Colonic mucosa (tissue), 4 donors: ENCODE data around the gene SHF. TPM values are rescaled to one million over a fixed set of nuclear protein-coding genes. Genes with fewer than 3 reads are reported as not detected.

Source experiments
- DNase-seq: peaks from one replicate; pipeline ENCODE4 v3.0.0-alpha.2; 2020
- H3K27ac ChIP-seq: fragments of 200-600 bp; one replicate; pipeline ENCODE4 v1.8.0; 2021
- H3K27me3 ChIP-seq: fragments of 200-600 bp; one replicate; pipeline ENCODE4 v1.8.0; 2021
- H3K36me3 ChIP-seq: fragments of 200-600 bp; one replicate; pipeline ENCODE4 v1.8.0; 2021
- H3K4me1 ChIP-seq: fragments of 200-600 bp; one replicate; pipeline ENCODE4 v1.8.0; 2021; ENCODE audit warnings: mild to moderate bottlenecking
- H3K4me3 ChIP-seq: fragments of 200-600 bp; one replicate; pipeline ENCODE4 v1.8.0; 2021
- H3K9ac ChIP-seq, 2 donors: one replicate each; pipeline ENCODE4 v1.7.0; 2013; ENCODE audit warnings: control low read depth in 2 of 2, low read depth in 2 of 2, low read length in 2 of 2
- H3K9me3 ChIP-seq: fragments of 200-600 bp; one replicate; pipeline ENCODE4 v1.8.0; 2021
- CTCF ChIP-seq: fragments of 200-600 bp; IDR thresholded peaks from one replicate; pipeline ENCODE4 v1.8.0; 2022; ENCODE audit warnings: antibody characterized with exemption, mild to moderate bottlenecking
- intact Hi-C: fragments of 100-400 bp; cut with DNase I; formaldehyde crosslinking; loops from one replicate; pipeline ENCODE4 v1.14.1; 2022
- total RNA-seq, 2 donors: library from RNA; stranded (reverse); fragmentation: NEBNext Ultra II Directional in 1 of 2; extraction: Animal tissue kit (Norgen Biotek cat#: 25700) in 1 of 2; gene quantifications; one replicate each; pipeline ENCODE4 v1.2.1, GENCODE V29; 2021
- donor health status: healthy.
- donor health status: DM: no; HTN: no; CAD: no.
- donor health status: DM: no; HTN: no; CAD: no.

Gene SHF
- total RNA-seq, 2 donors from 2014 or later, result 8.7 to 14.7 TPM

GRCh38 chr15:45221053-45221599 is 33.4 kb upstream of the SHF start:
- Histone ChIP-seq H3K4me1 (no peaks in the 10 kb centered on the region), H3K4me3 (no peak overlapping the region), H3K27ac (no peak overlapping the region), H3K36me3 (no peaks in the 10 kb centered on the region), H3K27me3 (no peaks in the 10 kb centered on the region), H3K9me3 (no peaks in the 10 kb centered on the region), H3K9ac (no peak overlapping the region)
- no peak for DNase-seq
- TF ChIP-seq CTCF, result no peak
- intact Hi-C loops, result no loop called here

- TF ChIP-seq CTCF, result no peak
- intact Hi-C loops, result no loop called here
- Histone ChIP-seq H3K9ac (no peak overlapping the region), H3K27ac (no peak overlapping the region), H3K9me3 (no peaks in the 10 kb centered on the region), H3K4me1 (no peaks in the 10 kb centered on the region), H3K36me3 (no peaks in the 10 kb centered on the region), H3K4me3 (no peak overlapping the region), H3K27me3 (no peaks in the 10 kb centered on the region)
- no peak for DNase-seq
Measured at GRCh38 chr15:45212493-45212892, 24.7 kb upstream of the SHF start.

GRCh38 chr15:45205192-45205591 is 17.4 kb upstream of the SHF start:
- Histone ChIP-seq H3K9ac (no peak overlapping the region), H3K36me3 (no peaks in the 10 kb centered on the region), H3K4me1 (no peaks in the 10 kb centered on the region), H3K9me3 (no peaks in the 10 kb centered on the region), H3K27me3 (no peaks in the 10 kb centered on the region), H3K27ac (no peak overlapping the region), H3K4me3 (no peak overlapping the region)
- TF ChIP-seq CTCF, result peak; percentile 81
- intact Hi-C loops, result loop anchor here (5.0 kb wide), 1 partner anchor 62 kb away; no protein-coding TSS in a partner anchor
- DNase-seq, result peak; percentile 82

- H3K36me3 ChIP-seq, result no peaks in the 10 kb centered on the region
- TF ChIP-seq CTCF, result no peak
- H3K4me1 ChIP-seq, result no peaks in the 10 kb centered on the region
- H3K9me3 ChIP-seq, result no peaks in the 10 kb centered on the region
- H3K27ac ChIP-seq, result no peak overlapping the region
- intact Hi-C loops, result loop anchor here (5.0 kb wide), 2 partner anchors 36 to 199 kb away; a partner anchor contains a TSS
- H3K9ac ChIP-seq, result no peak overlapping the region
- no peaks in the 10 kb centered on the region for H3K27me3 ChIP-seq
- no peak overlapping the region for H3K4me3 ChIP-seq
- no peak for DNase-seq
Measured at GRCh38 chr15:45203182-45203581, 15.4 kb upstream of the SHF start.

GRCh38 chr15:45201869-45202268 is 14.1 kb upstream of the SHF start:
- no peak overlapping the region for H3K27ac ChIP-seq
- no peaks in the 10 kb centered on the region for H3K36me3 ChIP-seq
- H3K4me1 ChIP-seq, result no peaks in the 10 kb centered on the region
- no peaks in the 10 kb centered on the region for H3K9me3 ChIP-seq
- H3K27me3 ChIP-seq, result no peaks in the 10 kb centered on the region
- intact Hi-C loops, result loop anchor here (5.0 kb wide), 2 partner anchors 35 to 200 kb away; a partner anchor contains a TSS
- H3K9ac ChIP-seq, result no peak overlapping the region
- no peak overlapping the region for H3K4me3 ChIP-seq
- DNase-seq, result no peak
- TF ChIP-seq CTCF, result no peak
